Neural cell (in vitro differentiated cells): ENCODE results near the gene CRELD1. TPM values are rescaled to one million over a fixed set of nuclear protein-coding genes. Genes with fewer than 3 reads are reported as not detected.

Experiments used
- H2AFZ ChIP-seq: fragments of 200-600, 300-800 bp; sonication (generic), shearing (Covaris generic); 2 replicates; pipeline ENCODE4 v1.6.0; 2014; ENCODE audit warnings: low read depth, mild to moderate bottlenecking, antibody characterized with exemption, low read length, moderate library complexity
- H3F3A ChIP-seq: fragments of 200-600 bp; shearing (Covaris generic); 2 replicates; pipeline ENCODE4 v1.6.1; 2016; ENCODE audit warnings: mild to moderate bottlenecking, moderate library complexity, mixed read lengths, antibody characterized with exemption, low read length; ENCODE audit not compliant: insufficient read depth, poor library complexity, severe bottlenecking
- H3K27ac ChIP-seq: fragments of 200-600, 300-800 bp; sonication (generic), shearing (Covaris generic); 2 replicates; pipeline ENCODE4 v1.5.1; 2014; ENCODE audit warnings: mild to moderate bottlenecking, low read length, moderate library complexity
- H3K27me3 ChIP-seq: fragments of 300-800, 200-600 bp; sonication (generic), shearing (Covaris generic); 2 replicates; pipeline ENCODE4 v1.6.0; 2014; ENCODE audit warnings: mild to moderate bottlenecking, low read depth, low read length, moderate library complexity; ENCODE audit not compliant: insufficient read depth
- H3K36me3 ChIP-seq: fragments of 300-800, 200-600 bp; sonication (generic), shearing (Covaris generic); 2 replicates; pipeline ENCODE4 v1.5.1; 2014; ENCODE audit warnings: mild to moderate bottlenecking, antibody characterized with exemption, low read length, moderate library complexity; ENCODE audit not compliant: insufficient read depth
- H3K4me2 ChIP-seq: fragments of 300-800, 200-600 bp; sonication (generic), shearing (Covaris generic); 2 replicates; pipeline ENCODE4 v1.6.0; 2014; ENCODE audit warnings: mild to moderate bottlenecking, low read length
- H3K4me3 ChIP-seq: fragments of 300-800, 200-600 bp; sonication (generic), shearing (Covaris generic); 2 replicates; pipeline ENCODE4 v1.5.1; 2014; ENCODE audit warnings: mild to moderate bottlenecking, low read length, moderate library complexity
- H3K79me2 ChIP-seq: fragments of 200-600 bp; shearing (Covaris generic); replicated peaks from 2 replicates; pipeline ENCODE4 v1.6.0; 2014; ENCODE audit warnings: mild to moderate bottlenecking, low read length, moderate library complexity; ENCODE audit not compliant: insufficient read depth
- H3K9ac ChIP-seq: fragments of 300-800, 200-600 bp; sonication (generic), shearing (Covaris generic); 2 replicates; pipeline ENCODE4 v1.6.1; 2016; ENCODE audit warnings: mild to moderate bottlenecking, low read length, mixed read lengths
- H3K9me2 ChIP-seq: fragments of 200-600 bp; shearing (Covaris generic); 2 replicates; pipeline ENCODE4 v1.6.1; 2016; ENCODE audit warnings: mild to moderate bottlenecking, low read length, mixed read lengths; ENCODE audit not compliant: insufficient read depth
- H3K9me3 ChIP-seq: fragments of 200-600, 300-800 bp; sonication (generic), shearing (Covaris generic); 2 replicates; pipeline ENCODE4 v1.6.1; 2016; ENCODE audit warnings: mild to moderate bottlenecking, mixed run types, low read length, moderate library complexity, mixed read lengths
- H4K20me1 ChIP-seq: fragments of 200-600 bp; shearing (Covaris generic); 2 replicates; pipeline ENCODE4 v1.6.1; 2016; ENCODE audit warnings: mild to moderate bottlenecking, mixed run types; ENCODE audit not compliant: insufficient read depth
- EP300 ChIP-seq: fragments of 450-650 bp; conservative IDR thresholded peaks from 2 replicates; pipeline ENCODE4 v1.6.1; 2014; ENCODE audit warnings: antibody characterized with exemption, mild to moderate bottlenecking, moderate library complexity; ENCODE audit not compliant: poor library complexity, severe bottlenecking
- EZH2 ChIP-seq: fragments of 200-600, 300-800 bp; shearing (Covaris generic), sonication (generic); IDR thresholded peaks from 2 replicates; pipeline ENCODE4 v1.6.1; 2014; ENCODE audit warnings: antibody characterized with exemption, low read length, borderline replicate concordance, mild to moderate bottlenecking; ENCODE audit not compliant: insufficient read depth, poor library complexity, severe bottlenecking
- MXI1 ChIP-seq: fragments of 450-650 bp; conservative IDR thresholded peaks from 2 replicates; pipeline ENCODE4 v1.6.1; 2014; ENCODE audit warnings: antibody characterized with exemption, mild to moderate bottlenecking; ENCODE audit not compliant: poor library complexity, severe bottlenecking
- POLR2AphosphoS5 ChIP-seq: IDR thresholded peaks from 2 replicates; pipeline ENCODE4 v1.6.1; 2012
- RAD21 ChIP-seq: fragments of 450-650 bp; conservative IDR thresholded peaks from 2 replicates; pipeline ENCODE4 v1.6.1; 2014; ENCODE audit warnings: antibody characterized with exemption, mild to moderate bottlenecking, moderate library complexity
- SMC3 ChIP-seq: fragments of 450-650 bp; conservative IDR thresholded peaks from 2 replicates; pipeline ENCODE4 v1.6.1; 2014; ENCODE audit warnings: antibody characterized with exemption, mild to moderate bottlenecking, moderate library complexity; ENCODE audit not compliant: poor library complexity
- TAF1 ChIP-seq: IDR thresholded peaks from 2 replicates; pipeline ENCODE4 v1.6.1; 2012; ENCODE audit warnings: low read depth
- polyA plus RNA-seq: library from polyadenylated mRNA; depleted of rRNA; stranded (reverse); fragments of >200 nt; gene quantifications from 2 replicates; pipeline ENCODE4 v1.2.3, GENCODE V29; 2014
- TF ChIP-seq, protein P1 (sequence below): fragments of 450-650 bp; IDR thresholded peaks from 2 replicates; pipeline ENCODE4 v1.5.1; 2014; ENCODE audit warnings: antibody characterized with exemption, mild to moderate bottlenecking, moderate library complexity; ENCODE audit not compliant: poor library complexity, severe bottlenecking
- TF ChIP-seq, protein P2 (sequence below): IDR thresholded peaks from 2 replicates; pipeline ENCODE4 v1.6.1; 2012; ENCODE audit warnings: borderline replicate concordance

The CRELD1 gene
- polyA plus RNA-seq, 1 donor from 2014 or later, result 48.9 TPM

DNA sequence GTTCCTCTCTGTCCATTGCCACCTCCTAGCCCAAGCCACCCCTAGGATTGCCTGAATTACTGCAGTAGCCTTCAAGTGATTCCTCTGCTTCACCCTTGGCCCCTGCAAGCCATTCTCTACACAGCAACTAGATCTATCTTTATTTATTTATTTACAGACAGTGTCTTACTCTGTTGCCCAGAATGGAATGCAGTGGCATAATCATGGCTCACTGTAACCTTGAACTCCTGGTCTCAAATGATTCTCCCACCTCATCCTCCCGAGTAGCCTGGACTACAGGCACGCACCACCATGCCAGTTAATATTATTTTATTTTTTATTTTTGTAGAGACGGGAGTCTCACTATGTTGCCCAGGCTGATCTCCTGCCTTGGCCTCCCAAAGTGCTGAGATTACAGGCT lies 45.1 kb upstream of the CRELD1 start:
- H3K27me3 ChIP-seq, result no peaks in the 10 kb centered on the region
- no peaks in the 10 kb centered on the region for H3K9me2 ChIP-seq
- H2AFZ ChIP-seq, result no peak overlapping the region
- peaks cover 13% of the 10 kb centered on the region for H3K79me2 ChIP-seq
- no peak overlapping the region for H3K9ac ChIP-seq
- no peak overlapping the region for H3K4me2 ChIP-seq
- no peak overlapping the region for H3K27ac ChIP-seq
- no peaks in the 10 kb centered on the region for H3K9me3 ChIP-seq
- no peak for TF ChIP-seq SMC3
- TF ChIP-seq EP300, result no peak
- TF ChIP-seq, protein P1, sequence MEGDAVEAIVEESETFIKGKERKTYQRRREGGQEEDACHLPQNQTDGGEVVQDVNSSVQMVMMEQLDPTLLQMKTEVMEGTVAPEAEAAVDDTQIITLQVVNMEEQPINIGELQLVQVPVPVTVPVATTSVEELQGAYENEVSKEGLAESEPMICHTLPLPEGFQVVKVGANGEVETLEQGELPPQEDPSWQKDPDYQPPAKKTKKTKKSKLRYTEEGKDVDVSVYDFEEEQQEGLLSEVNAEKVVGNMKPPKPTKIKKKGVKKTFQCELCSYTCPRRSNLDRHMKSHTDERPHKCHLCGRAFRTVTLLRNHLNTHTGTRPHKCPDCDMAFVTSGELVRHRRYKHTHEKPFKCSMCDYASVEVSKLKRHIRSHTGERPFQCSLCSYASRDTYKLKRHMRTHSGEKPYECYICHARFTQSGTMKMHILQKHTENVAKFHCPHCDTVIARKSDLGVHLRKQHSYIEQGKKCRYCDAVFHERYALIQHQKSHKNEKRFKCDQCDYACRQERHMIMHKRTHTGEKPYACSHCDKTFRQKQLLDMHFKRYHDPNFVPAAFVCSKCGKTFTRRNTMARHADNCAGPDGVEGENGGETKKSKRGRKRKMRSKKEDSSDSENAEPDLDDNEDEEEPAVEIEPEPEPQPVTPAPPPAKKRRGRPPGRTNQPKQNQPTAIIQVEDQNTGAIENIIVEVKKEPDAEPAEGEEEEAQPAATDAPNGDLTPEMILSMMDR, result no peak
- H3K4me3 ChIP-seq, result no peak overlapping the region
- H4K20me1 ChIP-seq, result no peaks in the 10 kb centered on the region
- H3K36me3 ChIP-seq, result no peaks in the 10 kb centered on the region
- peaks cover 3% of the 10 kb centered on the region for H3F3A ChIP-seq

DNA sequence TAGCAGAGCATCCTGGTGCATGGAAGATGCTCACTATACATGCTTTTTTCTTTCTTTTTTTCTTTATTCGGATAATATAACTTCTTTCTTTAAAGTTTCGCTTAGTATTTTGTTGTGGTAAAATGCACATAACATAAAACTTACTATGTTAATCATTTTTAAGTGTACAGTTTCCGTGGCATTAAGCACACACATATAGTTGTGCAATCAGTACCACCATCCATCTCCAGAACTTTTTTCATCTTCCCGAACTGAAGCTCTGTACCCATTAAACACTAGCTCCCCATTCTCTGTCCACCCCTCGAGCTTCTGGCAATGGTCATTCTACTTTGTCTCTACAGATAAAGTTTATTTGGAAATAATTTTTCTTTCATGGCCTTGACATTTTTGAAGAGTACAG lies 44.2 kb upstream of the CRELD1 start:
- no peak overlapping the region for H3K9ac ChIP-seq
- no peaks in the 10 kb centered on the region for H4K20me1 ChIP-seq
- H3K4me2 ChIP-seq, result no peak overlapping the region
- no peak overlapping the region for H2AFZ ChIP-seq
- no peak for TF ChIP-seq EZH2
- no peak for TF ChIP-seq POLR2AphosphoS5
- no peak for TF ChIP-seq TAF1
- TF ChIP-seq SMC3, result no peak
- no peak for TF ChIP-seq RAD21
- TF ChIP-seq MXI1, result no peak
- TF ChIP-seq, protein P2, sequence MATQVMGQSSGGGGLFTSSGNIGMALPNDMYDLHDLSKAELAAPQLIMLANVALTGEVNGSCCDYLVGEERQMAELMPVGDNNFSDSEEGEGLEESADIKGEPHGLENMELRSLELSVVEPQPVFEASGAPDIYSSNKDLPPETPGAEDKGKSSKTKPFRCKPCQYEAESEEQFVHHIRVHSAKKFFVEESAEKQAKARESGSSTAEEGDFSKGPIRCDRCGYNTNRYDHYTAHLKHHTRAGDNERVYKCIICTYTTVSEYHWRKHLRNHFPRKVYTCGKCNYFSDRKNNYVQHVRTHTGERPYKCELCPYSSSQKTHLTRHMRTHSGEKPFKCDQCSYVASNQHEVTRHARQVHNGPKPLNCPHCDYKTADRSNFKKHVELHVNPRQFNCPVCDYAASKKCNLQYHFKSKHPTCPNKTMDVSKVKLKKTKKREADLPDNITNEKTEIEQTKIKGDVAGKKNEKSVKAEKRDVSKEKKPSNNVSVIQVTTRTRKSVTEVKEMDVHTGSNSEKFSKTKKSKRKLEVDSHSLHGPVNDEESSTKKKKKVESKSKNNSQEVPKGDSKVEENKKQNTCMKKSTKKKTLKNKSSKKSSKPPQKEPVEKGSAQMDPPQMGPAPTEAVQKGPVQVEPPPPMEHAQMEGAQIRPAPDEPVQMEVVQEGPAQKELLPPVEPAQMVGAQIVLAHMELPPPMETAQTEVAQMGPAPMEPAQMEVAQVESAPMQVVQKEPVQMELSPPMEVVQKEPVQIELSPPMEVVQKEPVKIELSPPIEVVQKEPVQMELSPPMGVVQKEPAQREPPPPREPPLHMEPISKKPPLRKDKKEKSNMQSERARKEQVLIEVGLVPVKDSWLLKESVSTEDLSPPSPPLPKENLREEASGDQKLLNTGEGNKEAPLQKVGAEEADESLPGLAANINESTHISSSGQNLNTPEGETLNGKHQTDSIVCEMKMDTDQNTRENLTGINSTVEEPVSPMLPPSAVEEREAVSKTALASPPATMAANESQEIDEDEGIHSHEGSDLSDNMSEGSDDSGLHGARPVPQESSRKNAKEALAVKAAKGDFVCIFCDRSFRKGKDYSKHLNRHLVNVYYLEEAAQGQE, result no peak
- TF ChIP-seq EP300, result no peak
- TF ChIP-seq, protein P1, result no peak
- no peak overlapping the region for H3K4me3 ChIP-seq
- peaks cover 13% of the 10 kb centered on the region for H3K79me2 ChIP-seq
- no peaks in the 10 kb centered on the region for H3K36me3 ChIP-seq
- no peaks in the 10 kb centered on the region for H3K9me3 ChIP-seq
- H3K27ac ChIP-seq, result no peak overlapping the region
- H3F3A ChIP-seq, result peaks cover 3% of the 10 kb centered on the region
- H3K27me3 ChIP-seq, result no peaks in the 10 kb centered on the region
- no peaks in the 10 kb centered on the region for H3K9me2 ChIP-seq
